HG03432 (cell line): Measurements from ENCODE around the gene MICU1.

Experiments
- ATAC-seq: cut with Tn5 transposase; IDR thresholded peaks from one replicate; pipeline ENCODE4 v1.9.1; 2021; ENCODE audit warnings: mild to moderate bottlenecking, moderate library complexity; ENCODE audit not compliant: unreplicated experiment

The MICU1 gene

GRCh38 chr10:72637398-72637857 lies 11.5 kb upstream of the MICU1 start:
- ATAC-seq = peak; percentile 53

- ATAC-seq = no peak
Observed at GRCh38 chr10:72630144-72630543, 4.3 kb upstream of the MICU1 start.

- ATAC-seq = no peak
Observed at GRCh38 chr10:72626444-72626754, 520 bp upstream of the MICU1 start.

- ATAC-seq = no peak
Observed at GRCh38 chr10:72625276-72625607, 637 bp downstream of the MICU1 start.

GRCh38 chr10:72622271-72622670 lies 3.6 kb downstream of the MICU1 start:
- no peak for ATAC-seq

GRCh38 chr10:72616716-72617115 lies 9.2 kb downstream of the MICU1 start:
- no peak for ATAC-seq

- no peak for ATAC-seq
Observed at GRCh38 chr10:72615970-72616369, 9.9 kb downstream of the MICU1 start.

- ATAC-seq = no peak
Observed at GRCh38 chr10:72612203-72612826, 13.6 kb downstream of the MICU1 start.

- ATAC-seq = no peak
Observed at GRCh38 chr10:72611783-72612182, 14.1 kb downstream of the MICU1 start.

GRCh38 chr10:72610466-72610865 lies 15.4 kb downstream of the MICU1 start:
- ATAC-seq = no peak

- no peak for ATAC-seq
Observed at GRCh38 chr10:72605122-72605521, 20.8 kb downstream of the MICU1 start.

GRCh38 chr10:72601144-72601543 lies 24.7 kb downstream of the MICU1 start:
- no peak for ATAC-seq

- ATAC-seq = no peak
Observed at GRCh38 chr10:72598769-72599701, 26.8 kb downstream of the MICU1 start.

- no peak for ATAC-seq
Observed at GRCh38 chr10:72597897-72598296, 28.0 kb downstream of the MICU1 start.

- ATAC-seq = no peak
Observed at GRCh38 chr10:72595436-72595835, 30.4 kb downstream of the MICU1 start.

- no peak for ATAC-seq
Observed at GRCh38 chr10:72593963-72594362, 31.9 kb downstream of the MICU1 start.

- ATAC-seq = no peak
Observed at GRCh38 chr10:72588266-72588665, 37.6 kb downstream of the MICU1 start.

- ATAC-seq = no peak
Observed at GRCh38 chr10:72587568-72587967, 38.3 kb downstream of the MICU1 start.

- no peak for ATAC-seq
Observed at GRCh38 chr10:72574636-72575035, 51.2 kb downstream of the MICU1 start.

- ATAC-seq = no peak
Observed at GRCh38 chr10:72573079-72573478, 52.8 kb downstream of the MICU1 start.

- no peak for ATAC-seq
Observed at GRCh38 chr10:72567889-72568640, 57.8 kb downstream of the MICU1 start.

- no peak for ATAC-seq
Observed at GRCh38 chr10:72567421-72567820, 58.5 kb downstream of the MICU1 start.
